B cell (primary cell): ENCODE results near the gene IFT122. TPM values are rescaled to one million over a fixed set of nuclear protein-coding genes. Genes with fewer than 3 reads are reported as not detected.

Experiments used
- ATAC-seq: fragments of 200-7000 bp; cut with Tn5 transposase; one replicate; pipeline ENCODE4 v1.10.0; 2021; ENCODE audit warnings: low read depth, mild to moderate bottlenecking, moderate number of reproducible peaks, moderate library complexity
- CTCF ChIA-PET: fragments of 350-600 bp; sonication (Branson Sonifier 250); formaldehyde crosslinking; loops from one replicate; lab custom pipeline; 2021; ENCODE audit warnings: antibody characterized with exemption, inconsistent platforms; lab: Charles Lee
- POLR2A ChIA-PET: fragments of 350-600 bp; sonication (Branson Sonifier 250); formaldehyde crosslinking; loops from one replicate; lab custom pipeline; 2021; ENCODE audit warnings: antibody characterized with exemption; lab: Charles Lee
- DNase-seq: peaks from one replicate; pipeline ENCODE4 v3.0.0; 2013
- H2AFZ ChIP-seq: 2 replicates; pipeline ENCODE4 v1.6.1; 2012; ENCODE audit warnings: mild to moderate bottlenecking, low read depth, low read length; ENCODE audit not compliant: insufficient read depth, poor library complexity, severe bottlenecking
- H3K27ac ChIP-seq, 2 donors: 1 replicate in 1 of 2; 2 replicates in 1 of 2; pipeline ENCODE4 v1.5.1; 2012 to 2013; ENCODE audit warnings: low read length in 2 of 2, mild to moderate bottlenecking in 2 of 2, moderate library complexity in 1 of 2
- H3K27me3 ChIP-seq, 4 experiments: fragments of 200-600 bp in 1 of 4; sonication (generic) in 1 of 4; replicated peaks in 1 of 4; 1 replicate in 2 of 4; 2 replicates in 2 of 4; pipeline versions ENCODE4 v1.6.1 to v1.7.0; 2013 to 2016; ENCODE audit warnings: low read length in 3 of 4, mild to moderate bottlenecking in 2 of 4, mixed read lengths in 1 of 4, moderate library complexity in 1 of 4; ENCODE audit not compliant: insufficient read depth in 4 of 4, control insufficient read depth in 3 of 4; ENCODE audit errors: control extremely low read depth in 1 of 4
- H3K36me3 ChIP-seq, 2 experiments: replicated peaks in 1 of 2; 1 replicate in 1 of 2; 2 replicates in 1 of 2; pipeline versions ENCODE4 v1.6.1 to v1.7.1; 2013; ENCODE audit warnings: low read length in 1 of 2; ENCODE audit not compliant: insufficient read depth in 2 of 2, control insufficient read depth in 1 of 2; ENCODE audit errors: control extremely low read depth in 1 of 2, extremely low read depth in 1 of 2
- H3K4me1 ChIP-seq, 2 donors: fragments of 200-600 bp in 1 of 2; sonication (generic) in 1 of 2; 1 replicate in 1 of 2; 2 replicates in 1 of 2; pipeline versions ENCODE4 v1.5.1 to v1.6.1; 2013 to 2017; ENCODE audit warnings: low read length in 2 of 2; ENCODE audit not compliant: control insufficient read depth in 2 of 2, insufficient read depth in 2 of 2
- H3K4me2 ChIP-seq: replicated peaks from 2 replicates; pipeline ENCODE3; 2012; ENCODE audit warnings: mild to moderate bottlenecking, low read depth, low read length; ENCODE audit not compliant: poor library complexity, severe bottlenecking
- H3K4me3 ChIP-seq, 5 experiments: fragments of 200-600 bp in 1 of 5; sonication (generic) in 1 of 5; 1 replicate in 3 of 5; 2 replicates in 2 of 5; pipeline versions ENCODE4 v1.5.1 to v1.7.0; 2011 to 2016; ENCODE audit warnings: low read length in 4 of 5, mild to moderate bottlenecking in 4 of 5, low read depth in 2 of 5, control low read depth in 1 of 5, moderate library complexity in 1 of 5; ENCODE audit not compliant: insufficient read depth in 1 of 5; ENCODE audit errors: control extremely low read depth in 1 of 5, extremely low read depth in 1 of 5
- H3K79me2 ChIP-seq: fragments of 200-600 bp; sonication (generic); one replicate; pipeline ENCODE4 v1.6.0; 2016; ENCODE audit warnings: low read length; ENCODE audit not compliant: control insufficient read depth, insufficient read depth
- H3K9ac ChIP-seq: fragments of 200-600 bp; sonication (generic); 2 replicates; pipeline ENCODE4 v1.6.1; 2017; ENCODE audit warnings: mild to moderate bottlenecking, low read length, moderate library complexity
- H3K9me3 ChIP-seq, 3 donors: one replicate each; pipeline versions ENCODE4 v1.6.1 to v1.7.1; 2013; ENCODE audit warnings: low read length in 2 of 3; ENCODE audit not compliant: control insufficient read depth in 2 of 3, insufficient read depth in 1 of 3; ENCODE audit errors: control extremely low read depth in 1 of 3
- H4K20me1 ChIP-seq: 2 replicates; pipeline ENCODE4 v1.6.0; 2012; ENCODE audit warnings: mild to moderate bottlenecking, low read length; ENCODE audit not compliant: insufficient read depth, control insufficient read depth, poor library complexity, severe bottlenecking
- H3K27ac Mint-ChIP-seq: one replicate; pipeline ENCODE4 v1.8.0; 2021; ENCODE audit warnings: mixed read lengths
- H3K27me3 Mint-ChIP-seq: one replicate; pipeline ENCODE4 v1.8.0; 2021; ENCODE audit warnings: mixed read lengths
- H3K4me1 Mint-ChIP-seq: one replicate; pipeline ENCODE4 v1.8.0; 2021; ENCODE audit warnings: mixed read lengths
- H3K4me3 Mint-ChIP-seq: one replicate; pipeline ENCODE4 v1.8.0; 2021; ENCODE audit warnings: mixed read lengths
- H3K9me3 Mint-ChIP-seq: one replicate; pipeline ENCODE4 v1.8.0; 2022; ENCODE audit warnings: mixed read lengths; ENCODE audit not compliant: insufficient read depth
- CTCF ChIP-seq: fragments of 200-600 bp; IDR thresholded peaks from one replicate; pipeline ENCODE4 v1.8.0; 2022; ENCODE audit warnings: antibody characterized with exemption, mild to moderate bottlenecking
- EZH2 ChIP-seq: IDR thresholded peaks from 2 replicates; pipeline ENCODE4 v1.6.1; 2012; ENCODE audit warnings: borderline replicate concordance, low read depth, mild to moderate bottlenecking, moderate library complexity, low read length; ENCODE audit not compliant: insufficient read depth, poor library complexity, severe bottlenecking
- WGBS: methylation state at CpG from one replicate; pipeline ENCODE4 v1.1.5; 2013; ENCODE audit warnings: missing lambda C conversion rate; ENCODE audit not compliant: insufficient coverage; 5-methylcytosine and 5-hydroxymethylcytosine counted together
- intact Hi-C: fragments of 100-400 bp; cut with micrococcal nuclease; formaldehyde crosslinking; loops from one replicate; pipeline ENCODE4 v1.10.0; 2022
- polyA plus RNA-seq: library from polyadenylated mRNA; depleted of rRNA; stranded (reverse); fragments of >200 nt; gene quantifications from 2 replicates; pipeline ENCODE4 v1.2.3, GENCODE V29; 2012
- total RNA-seq, 2 donors: library from RNA; stranded (reverse); fragments of 120-200 nt in 1 of 2; gene quantifications; 1 replicate in 1 of 2; 2 replicates in 1 of 2; pipeline versions ENCODE4 v1.2.3 to v1.2.4, GENCODE V29; 2013 to 2022

Gene IFT122
- total and polyA plus RNA-seq, 2 donors (not counting 1 experiment from before 2014, with no cell fraction given): 14.0 to 34.3 TPM

DNA sequence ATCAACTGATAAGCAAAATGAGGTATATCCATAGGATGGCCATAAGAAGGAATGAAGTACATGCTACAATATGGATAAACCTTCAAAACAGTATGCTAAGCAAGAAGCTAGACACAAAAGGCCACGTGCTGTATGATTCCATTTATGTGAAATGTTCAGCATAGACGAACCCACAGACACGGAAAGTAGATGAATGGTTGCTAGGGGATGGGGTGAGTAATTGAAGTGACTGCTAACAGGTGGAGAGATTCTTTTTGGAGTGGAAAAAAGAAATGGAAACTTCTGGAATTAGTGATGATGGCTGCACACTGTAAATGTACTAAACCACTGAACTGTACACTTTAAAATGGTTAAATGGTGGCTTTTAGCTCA lies 11.0 kb upstream of the IFT122 start:
- Histone ChIP-seq H3K27me3 (no peaks in the 10 kb centered on the region), H3K27ac (peak overlapping the region; percentile 2 to 63), H3K36me3 (peaks cover 25 to 42% of the 10 kb centered on the region in 2 experiments), H3K9ac (no peak overlapping the region), H3K79me2 (peaks cover 48% of the 10 kb centered on the region), H3K9me3 (peaks cover 0 to 15% (median 10%) of the 10 kb centered on the region in 3 donors), H3K4me1 (peaks cover 45 to 62% of the 10 kb centered on the region in 2 donors), H4K20me1 (no peaks in the 10 kb centered on the region), H2AFZ (peak overlapping the region; percentile 65), H3K4me3 (peak overlapping the region in 1 of 5 experiments; percentile 53), H3K4me2 (peak overlapping the region; percentile 99)
- peaks cover 5% of the 10 kb centered on the region for H3K9me3 Mint-ChIP-seq
- peak overlapping the region; percentile 90 for H3K4me3 Mint-ChIP-seq
- H3K27me3 Mint-ChIP-seq: no peaks in the 10 kb centered on the region
- ATAC-seq: no peak
- no peak for DNase-seq
- TF ChIP-seq CTCF (no peak), EZH2 (no peak)
- intact Hi-C loops: no loop called here
- ChIA-PET POLR2A (interaction anchor here (0.6 to 2.4 kb wide), 4 partner anchors 11 to 280 kb away, joined by 3 to 17 read pairs (median 6); partner anchors contain the start of genes IFT122 and MBD4), CTCF (interaction anchor here (1.1 to 2.2 kb wide), 3 partner anchors 23 to 46 kb away, joined by 3 to 5 read pairs (median 3); no protein-coding TSS in a partner anchor)
- peak overlapping the region; percentile 88 for H3K27ac Mint-ChIP-seq
- WGBS: 100% methylated on average over 3 of the region's 3 CpGs
- H3K4me1 Mint-ChIP-seq: peaks cover 68% of the 10 kb centered on the region

- H3K27me3 ChIP-seq: no peaks in the 10 kb centered on the region
- no peak for DNase-seq
- 36% methylated on average over 2 of the region's 4 CpGs for WGBS
- no peak for ATAC-seq
- peaks cover 25 to 45% of the 10 kb centered on the region in 2 experiments for H3K36me3 ChIP-seq
- peak overlapping the region; percentile 88 for H3K27ac Mint-ChIP-seq
- CTCF ChIA-PET: interaction anchor here (1.1 to 2.2 kb wide), 2 partner anchors 24 to 47 kb away, joined by 3 to 5 read pairs; no protein-coding TSS in a partner anchor
- no peak overlapping the region for H2AFZ ChIP-seq
- POLR2A ChIA-PET: interaction anchor here (0.7 to 2.4 kb wide), 2 partner anchors 10 to 147 kb away, joined by 3 to 17 read pairs; partner anchors contain the start of genes IFT122 and MBD4
- H3K4me1 Mint-ChIP-seq: peaks cover 67% of the 10 kb centered on the region
- peaks cover 51% of the 10 kb centered on the region for H3K79me2 ChIP-seq
- H3K9me3 ChIP-seq: peaks cover 0 to 10% (median 5%) of the 10 kb centered on the region in 3 donors
- no peak for TF ChIP-seq CTCF
- no peak for TF ChIP-seq EZH2
- H3K4me2 ChIP-seq: no peak overlapping the region
- peak overlapping the region in 1 of 2 donors; percentile 63 for H3K27ac ChIP-seq
- no peaks in the 10 kb centered on the region for H3K27me3 Mint-ChIP-seq
- peaks cover under 1% of the 10 kb centered on the region for H3K9me3 Mint-ChIP-seq
- intact Hi-C loops: no loop called here
- no peak overlapping the region for H3K9ac ChIP-seq
- peaks cover 45 to 59% of the 10 kb centered on the region in 2 donors for H3K4me1 ChIP-seq
- no peaks in the 10 kb centered on the region for H4K20me1 ChIP-seq
- H3K4me3 ChIP-seq: no peak overlapping the region
- H3K4me3 Mint-ChIP-seq: peak overlapping the region; percentile 0
These were observed 10.4 kb upstream of the IFT122 start for GRCh38 chr3:129429602-129430001.
